HL-60 (cell line): ENCODE data around the gene NARF.

Experiments used
- DNase-seq, 2 experiments: peaks; one replicate each; pipeline ENCODE4 v3.0.0-alpha.2; 2010 to 2020; ENCODE audit warnings: low read depth in 1 of 2, low spot score in 1 of 2
- H3K27ac ChIP-seq: fragments of 250-450 bp; sonication (Bioruptor Pico); replicated peaks from 2 replicates; pipeline ENCODE4 v1.5.1; 2020; ENCODE audit warnings: mild to moderate bottlenecking, moderate library complexity
- H3K27me3 ChIP-seq: fragments of 250-450 bp; sonication (Bioruptor Pico); 2 replicates; pipeline ENCODE4 v1.5.1; 2021; ENCODE audit warnings: mild to moderate bottlenecking, moderate library complexity; ENCODE audit not compliant: insufficient read depth, poor library complexity, severe bottlenecking
- H3K4me3 ChIP-seq: replicated peaks from 2 replicates; pipeline ENCODE4 v1.5.1; 2011; ENCODE audit warnings: mild to moderate bottlenecking, control low read depth, low read length; ENCODE audit not compliant: insufficient read depth
- GABPA ChIP-seq: IDR thresholded peaks from 2 replicates; pipeline ENCODE4 v1.6.1; 2012; ENCODE audit warnings: low read depth
- POLR2AphosphoS5 ChIP-seq: IDR thresholded peaks from 2 replicates; pipeline ENCODE4 v1.6.1; 2012; ENCODE audit warnings: low read depth
- REST ChIP-seq: IDR thresholded peaks from 2 replicates; pipeline ENCODE4 v1.6.1; 2012; ENCODE audit warnings: low read depth; ENCODE audit not compliant: insufficient replicate concordance
- SPI1 ChIP-seq: IDR thresholded peaks from 2 replicates; pipeline ENCODE4 v1.6.1; 2012; ENCODE audit warnings: low read depth, mild to moderate bottlenecking, borderline replicate concordance
- TF ChIP-seq, protein P1 (sequence below): IDR thresholded peaks from one replicate; pipeline ENCODE4 v1.5.1; 2011; ENCODE audit warnings: low read length, control low read depth, inconsistent platforms; ENCODE audit not compliant: insufficient read depth

Gene NARF

GRCh38 chr17:82461827-82462524, 3.4 kb downstream of the NARF start:
- no peak overlapping the region for H3K27ac ChIP-seq
- no peak for DNase-seq
- H3K27me3 ChIP-seq: no peaks in the 10 kb centered on the region
- TF ChIP-seq POLR2AphosphoS5 (no peak), GABPA (no peak), REST (no peak), SPI1 (no peak)
- TF ChIP-seq, protein P1, sequence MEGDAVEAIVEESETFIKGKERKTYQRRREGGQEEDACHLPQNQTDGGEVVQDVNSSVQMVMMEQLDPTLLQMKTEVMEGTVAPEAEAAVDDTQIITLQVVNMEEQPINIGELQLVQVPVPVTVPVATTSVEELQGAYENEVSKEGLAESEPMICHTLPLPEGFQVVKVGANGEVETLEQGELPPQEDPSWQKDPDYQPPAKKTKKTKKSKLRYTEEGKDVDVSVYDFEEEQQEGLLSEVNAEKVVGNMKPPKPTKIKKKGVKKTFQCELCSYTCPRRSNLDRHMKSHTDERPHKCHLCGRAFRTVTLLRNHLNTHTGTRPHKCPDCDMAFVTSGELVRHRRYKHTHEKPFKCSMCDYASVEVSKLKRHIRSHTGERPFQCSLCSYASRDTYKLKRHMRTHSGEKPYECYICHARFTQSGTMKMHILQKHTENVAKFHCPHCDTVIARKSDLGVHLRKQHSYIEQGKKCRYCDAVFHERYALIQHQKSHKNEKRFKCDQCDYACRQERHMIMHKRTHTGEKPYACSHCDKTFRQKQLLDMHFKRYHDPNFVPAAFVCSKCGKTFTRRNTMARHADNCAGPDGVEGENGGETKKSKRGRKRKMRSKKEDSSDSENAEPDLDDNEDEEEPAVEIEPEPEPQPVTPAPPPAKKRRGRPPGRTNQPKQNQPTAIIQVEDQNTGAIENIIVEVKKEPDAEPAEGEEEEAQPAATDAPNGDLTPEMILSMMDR: no peak
- no peak overlapping the region for H3K4me3 ChIP-seq

DNA sequence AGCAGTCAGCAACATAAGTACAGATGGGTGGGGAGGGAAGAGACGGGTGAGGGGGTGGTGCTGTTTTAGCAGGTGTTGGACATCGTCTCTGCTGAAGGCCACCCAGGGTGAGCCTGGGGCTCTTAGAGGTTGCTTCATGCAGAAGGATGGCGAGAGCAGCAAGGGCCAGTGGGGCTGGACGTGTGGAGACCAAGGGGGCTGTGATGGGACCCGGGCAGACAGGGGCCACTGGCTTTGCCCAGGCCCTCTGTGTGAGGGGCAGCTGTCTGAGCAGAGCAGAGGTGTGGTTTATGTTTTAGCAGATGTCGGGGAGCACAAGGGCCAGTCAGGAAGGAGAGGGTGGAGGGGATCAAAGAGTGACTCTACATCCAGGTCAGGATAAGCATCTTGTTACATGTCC, 4.8 kb downstream of the NARF start:
- TF ChIP-seq GABPA (no peak), SPI1 (no peak), REST (no peak), POLR2AphosphoS5 (no peak)
- TF ChIP-seq, protein P1: no peak
- Histone ChIP-seq H3K27ac (no peak overlapping the region), H3K27me3 (no peaks in the 10 kb centered on the region), H3K4me3 (no peak overlapping the region)
- DNase-seq: no peak

DNA sequence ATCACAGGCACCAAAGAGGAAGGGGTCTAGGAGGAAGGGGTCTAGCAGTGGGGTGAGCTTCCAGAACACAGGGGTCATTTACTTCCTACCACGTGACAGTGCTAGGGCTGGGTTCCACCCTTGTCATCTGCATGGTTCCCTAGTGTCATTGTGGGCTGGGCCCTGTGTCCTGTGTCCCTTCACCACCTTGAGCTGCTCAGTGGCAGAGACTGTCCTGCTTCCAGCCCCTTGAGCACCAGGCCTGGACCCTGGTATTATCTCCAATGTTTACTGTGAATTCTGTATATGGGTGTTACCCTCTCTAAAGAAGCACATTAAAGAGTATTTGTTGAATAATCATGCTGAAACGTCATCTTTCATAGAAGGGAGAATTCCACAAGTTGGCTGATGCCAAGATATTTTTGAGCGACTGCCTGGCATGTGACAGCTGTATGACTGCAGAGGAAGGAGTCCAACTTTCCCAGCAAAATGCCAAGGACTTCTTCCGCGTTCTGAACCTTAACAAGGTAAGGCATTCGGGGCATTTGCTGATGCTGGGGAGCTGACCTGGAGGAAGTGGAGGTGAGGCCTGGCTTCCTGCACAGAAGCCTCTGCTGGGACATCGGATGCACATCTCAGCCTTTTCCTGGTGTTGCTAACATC, 5.5 kb downstream of the NARF start:
- Histone ChIP-seq H3K27ac (no peak overlapping the region), H3K27me3 (no peaks in the 10 kb centered on the region), H3K4me3 (no peak overlapping the region)
- no peak for DNase-seq
- TF ChIP-seq POLR2AphosphoS5 (no peak), GABPA (no peak), SPI1 (no peak), REST (no peak)
- TF ChIP-seq, protein P1: no peak
